ENCODE results near the gene WDR82.

WDR82 gene

GRCh38 chr3:52308308-52308707 is 29.9 kb upstream of the WDR82 start:
- TF ChIP-seq CTCF (IDR thresholded peaks at IDR 0.05; ENCODE audit: extremely low read depth, insufficient read depth, missing control alignments), result no peak
- in situ Hi-C loops (cut with MboI; ENCODE audit: low pct_unique_long_range_greater_than_20kb, low sequenced_read_pairs, unreplicated experiment), result no loop called here
- no peak for DNase-seq (ENCODE audit: low spot score)

- in situ Hi-C loops (cut with MboI; ENCODE audit: low pct_unique_long_range_greater_than_20kb, low sequenced_read_pairs, unreplicated experiment), result no loop called here
- DNase-seq (ENCODE audit: low spot score), result no peak
- no peak for TF ChIP-seq CTCF (IDR thresholded peaks at IDR 0.05; ENCODE audit: extremely low read depth, insufficient read depth, missing control alignments)
Measured at GRCh38 chr3:52306978-52307377, 28.5 kb upstream of the WDR82 start.

GRCh38 chr3:52305926-52306325 is 27.5 kb upstream of the WDR82 start:
- no peak for TF ChIP-seq CTCF (IDR thresholded peaks at IDR 0.05; ENCODE audit: extremely low read depth, insufficient read depth, missing control alignments)
- no peak for DNase-seq (ENCODE audit: low spot score)
- in situ Hi-C loops (cut with MboI; ENCODE audit: low pct_unique_long_range_greater_than_20kb, low sequenced_read_pairs, unreplicated experiment), result no loop called here

- no peak for TF ChIP-seq CTCF (IDR thresholded peaks at IDR 0.05; ENCODE audit: extremely low read depth, insufficient read depth, missing control alignments)
- no peak for DNase-seq (ENCODE audit: low spot score)
- in situ Hi-C loops (cut with MboI; ENCODE audit: low pct_unique_long_range_greater_than_20kb, low sequenced_read_pairs, unreplicated experiment), result no loop called here
Measured at GRCh38 chr3:52303811-52304210, 25.4 kb upstream of the WDR82 start.

- no peak for DNase-seq (ENCODE audit: low spot score)
- no peak for TF ChIP-seq CTCF (IDR thresholded peaks at IDR 0.05; ENCODE audit: extremely low read depth, insufficient read depth, missing control alignments)
- in situ Hi-C loops (cut with MboI; ENCODE audit: low pct_unique_long_range_greater_than_20kb, low sequenced_read_pairs, unreplicated experiment), result no loop called here
Measured at GRCh38 chr3:52302426-52303145, 24.1 kb upstream of the WDR82 start.

- peak; percentile 7 for TF ChIP-seq CTCF (IDR thresholded peaks at IDR 0.05; ENCODE audit: extremely low read depth, insufficient read depth, missing control alignments)
- in situ Hi-C loops (cut with MboI; ENCODE audit: low pct_unique_long_range_greater_than_20kb, low sequenced_read_pairs, unreplicated experiment), result no loop called here
- no peak for DNase-seq (ENCODE audit: low spot score)
Measured at GRCh38 chr3:52299879-52300611, 21.6 kb upstream of the WDR82 start.

All from GM13977 (cell line).